Measurements from ENCODE around the gene ZYX.

The ZYX gene

GRCh38 chr7:143362131-143363015 lies 18.8 kb upstream of the ZYX start, which contains the start of gene FAM131B:
FAM131B (minus strand) TSS chr7:143362713; CDS start chr7:143362603, 110 bp downstream.
- no peak for DNase-seq

GRCh38 chr7:143363016-143363937 lies 17.9 kb upstream of the ZYX start:
- DNase-seq, result no peak

GRCh38 chr7:143367972-143368371 lies 13.2 kb upstream of the ZYX start:
- no peak for DNase-seq

GRCh38 chr7:143368387-143368786 lies 12.8 kb upstream of the ZYX start:
- DNase-seq, result no peak

DNA sequence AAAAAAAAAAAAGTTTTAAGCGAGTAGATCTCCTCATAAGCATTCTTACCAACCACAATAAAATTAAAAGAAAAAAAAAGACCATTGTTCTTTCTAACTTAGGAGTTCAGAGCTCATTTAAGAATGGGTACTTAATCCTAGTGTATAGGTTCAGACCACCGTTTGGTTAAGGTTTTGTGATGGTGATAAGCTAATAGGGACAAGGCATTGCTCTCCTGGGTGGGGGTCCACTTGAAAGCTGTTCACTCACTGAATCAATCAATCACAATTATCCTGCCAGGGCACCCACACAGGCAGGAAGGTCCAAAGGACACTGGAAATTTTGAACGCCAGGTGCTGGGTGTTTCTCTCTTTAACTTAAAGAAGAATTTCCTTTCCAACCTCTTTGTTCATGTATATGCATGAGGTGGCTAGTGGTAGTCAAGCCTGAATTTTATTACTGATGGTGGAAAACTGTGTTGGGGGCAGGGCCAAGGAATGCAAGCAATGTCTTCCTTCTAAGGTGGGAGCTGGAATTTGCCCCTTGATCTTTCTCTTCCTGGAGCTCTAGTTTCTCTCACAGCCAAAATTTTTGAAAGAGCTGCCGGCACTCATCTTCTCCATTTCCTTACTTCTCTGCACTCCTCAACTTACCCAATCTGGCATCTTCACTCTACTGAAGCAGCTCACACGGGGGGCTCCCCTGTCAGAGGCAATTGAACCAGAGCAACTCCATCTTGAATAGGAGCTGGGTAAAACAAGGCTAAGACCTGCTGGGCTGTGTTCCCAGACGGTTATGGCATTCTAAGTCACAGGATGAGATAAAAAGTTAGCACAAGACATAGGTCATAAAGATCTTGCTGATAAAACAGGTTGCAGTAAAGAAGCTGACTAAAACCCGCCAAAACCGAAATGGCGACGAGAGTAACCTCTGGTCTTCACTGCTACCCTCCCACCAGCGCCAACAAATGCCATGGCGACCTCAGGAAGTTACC lies 11.2 kb upstream of the ZYX start:
- DNase-seq, result no peak

GRCh38 chr7:143372070-143372469 lies 9.1 kb upstream of the ZYX start:
- DNase-seq, result peak; percentile 90

DNA sequence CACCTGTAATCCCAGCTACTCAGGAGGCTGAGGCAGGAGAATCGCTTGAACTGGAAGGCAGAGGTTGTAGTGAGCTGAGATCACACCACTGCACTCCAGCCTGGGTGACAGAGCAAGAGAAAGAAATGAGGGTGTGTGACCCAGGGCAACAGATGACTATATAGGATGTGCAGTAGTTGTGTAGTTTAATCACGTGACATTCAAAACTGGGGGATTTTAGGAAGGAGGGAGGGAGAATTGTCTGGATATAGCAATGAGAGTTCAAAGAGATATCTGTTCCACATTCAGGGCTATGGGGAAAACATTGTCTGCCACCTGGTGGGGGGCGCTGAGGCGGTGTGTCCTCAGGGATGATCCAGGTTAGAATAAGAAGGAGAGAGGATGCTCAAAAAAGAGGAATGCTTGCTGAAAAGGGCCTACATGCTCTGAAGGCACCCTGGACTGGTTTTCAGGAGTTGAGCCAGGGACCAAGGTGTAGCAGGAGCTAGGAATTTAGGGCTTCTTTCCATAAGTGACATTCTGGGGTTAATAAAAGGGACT lies 7.8 kb upstream of the ZYX start:
- no peak for DNase-seq

DNA sequence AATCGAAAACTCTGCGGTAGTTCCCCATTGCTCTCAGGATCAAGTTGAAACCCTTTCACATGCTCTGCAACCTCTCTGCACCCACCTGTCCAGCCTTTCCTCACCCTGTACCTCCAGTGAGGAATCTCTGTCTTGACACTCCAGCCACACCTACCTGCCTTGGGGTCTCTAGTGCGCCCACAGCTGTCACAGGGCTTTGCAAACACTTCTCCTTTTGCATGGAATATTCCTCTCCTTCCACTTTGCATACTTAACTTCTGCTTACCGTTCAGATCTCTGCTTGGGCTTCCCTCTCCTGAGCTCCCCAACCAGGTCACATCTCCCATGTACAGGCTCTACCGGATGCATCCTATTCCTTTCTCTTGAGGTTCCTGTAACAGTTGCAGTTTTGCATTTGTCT lies 6.6 kb upstream of the ZYX start:
- DNase-seq, result peak; percentile 43

DNA sequence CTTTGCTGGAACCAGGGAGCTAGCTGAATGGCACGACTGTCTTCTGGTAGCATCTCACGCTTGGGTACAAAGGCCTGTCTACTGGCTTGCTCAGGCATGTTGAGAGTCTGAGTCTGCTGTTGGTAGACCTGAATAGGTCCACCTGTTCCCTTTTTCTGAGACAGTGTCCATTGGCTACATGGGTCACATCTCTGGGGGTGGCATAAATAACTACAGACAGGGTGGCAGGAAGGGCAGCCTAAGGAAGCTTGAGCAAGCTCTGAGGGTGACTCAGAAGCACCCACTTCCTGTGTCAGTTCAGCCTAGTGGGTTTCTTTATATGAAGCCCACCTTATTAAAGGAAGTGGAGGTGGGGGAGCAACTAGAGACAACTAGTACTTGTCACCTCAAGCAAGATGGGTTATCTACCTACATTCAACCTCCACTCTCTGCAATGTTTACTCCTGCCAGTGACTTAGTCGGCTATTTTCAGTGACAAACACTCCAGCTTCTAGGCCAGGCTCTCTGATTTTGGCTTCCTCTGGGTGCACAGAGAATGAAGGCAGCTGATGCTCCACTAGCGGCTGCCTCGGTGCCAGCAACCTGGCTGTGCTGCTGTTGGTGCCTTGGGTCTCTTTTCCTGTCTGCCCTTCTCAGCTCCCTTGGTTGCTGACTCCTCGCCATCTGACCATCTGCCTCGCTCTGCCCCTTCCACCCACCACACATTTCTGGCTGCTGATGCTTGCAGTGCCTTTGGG lies 5.7 kb upstream of the ZYX start:
- peak; percentile 79 for DNase-seq

GRCh38 chr7:143376396-143376795 lies 4.7 kb upstream of the ZYX start:
- DNase-seq, result no peak

- DNase-seq, result no peak
Measured at GRCh38 chr7:143379611-143380259, 1.4 kb upstream of the ZYX start.

DNA sequence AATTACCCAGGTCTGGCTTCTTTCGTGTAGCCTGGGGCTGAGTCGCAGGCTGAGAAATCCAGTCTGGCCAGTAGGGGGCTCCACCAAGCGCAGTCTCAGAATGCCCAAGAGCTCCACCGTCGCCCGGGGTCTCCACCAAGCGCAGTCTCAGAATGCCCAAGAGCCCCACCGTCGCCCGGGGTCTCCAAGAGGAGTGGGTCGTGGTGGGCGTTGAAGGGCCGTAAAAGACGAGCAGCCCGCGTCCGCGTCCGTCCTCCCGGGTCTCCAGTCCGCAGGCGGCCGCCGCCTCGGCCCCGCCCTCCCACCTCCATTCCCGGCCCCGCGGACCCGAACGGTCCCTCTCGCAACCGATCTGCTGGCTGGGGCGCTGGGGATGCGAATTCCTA lies 892 bp upstream of the ZYX start:
- peak; percentile 94 for DNase-seq

DNA sequence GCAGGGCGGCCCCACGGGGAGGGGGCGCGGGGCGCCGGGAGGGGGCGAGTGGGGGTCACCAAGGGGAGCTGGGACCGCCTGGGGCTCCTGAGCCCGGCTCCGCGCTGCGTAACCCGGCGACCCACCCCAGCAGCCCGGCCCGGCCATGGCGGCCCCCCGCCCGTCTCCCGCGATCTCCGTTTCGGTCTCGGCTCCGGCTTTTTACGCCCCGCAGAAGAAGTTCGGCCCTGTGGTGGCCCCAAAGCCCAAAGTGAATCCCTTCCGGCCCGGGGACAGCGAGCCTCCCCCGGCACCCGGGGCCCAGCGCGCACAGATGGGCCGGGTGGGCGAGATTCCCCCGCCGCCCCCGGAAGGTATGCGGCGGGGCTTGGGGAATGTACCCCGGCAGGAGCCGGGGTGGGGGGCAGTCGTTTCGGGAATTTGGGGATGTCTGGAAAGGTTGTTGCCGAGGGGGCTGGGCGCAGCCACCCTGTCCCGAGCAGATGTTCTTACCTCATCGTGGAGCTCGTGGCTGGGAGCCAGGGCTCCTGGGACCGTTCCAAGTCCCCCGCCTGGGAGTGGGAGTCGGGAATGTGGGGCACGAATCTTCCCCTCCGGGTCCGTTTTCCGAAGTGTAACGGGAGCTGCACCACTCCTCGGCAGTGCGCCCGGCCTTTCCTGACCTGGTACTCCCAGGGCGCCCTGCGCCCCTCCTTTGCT lies 431 bp downstream of the ZYX start:
- peak; percentile 39 for DNase-seq

- no peak for DNase-seq
Measured at GRCh38 chr7:143382126-143382790, 1.1 kb downstream of the ZYX start.

- DNase-seq, result no peak
Measured at GRCh38 chr7:143382791-143383641, 1.9 kb downstream of the ZYX start.

- no peak for DNase-seq
Measured at GRCh38 chr7:143383642-143383957, 2.5 kb downstream of the ZYX start.

DNA sequence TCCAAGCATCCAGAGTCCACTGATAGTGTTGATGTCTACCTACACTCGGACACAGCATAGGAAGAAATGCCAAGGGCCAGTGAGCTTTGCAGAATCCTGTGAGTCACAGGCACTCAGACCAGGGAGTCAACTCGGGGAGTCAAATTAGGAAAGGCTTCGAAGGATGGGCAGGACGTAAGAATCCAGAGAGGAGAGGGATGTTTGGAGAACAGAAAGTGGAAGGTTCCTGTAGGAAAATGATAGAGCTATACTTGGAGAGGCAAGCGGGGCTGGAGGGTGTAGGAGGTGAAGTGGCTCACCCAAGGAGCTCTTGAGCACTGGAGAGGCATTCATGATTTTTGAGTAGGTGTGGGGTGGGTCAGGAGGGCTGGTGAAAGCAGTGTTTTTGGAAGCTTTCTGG lies 3.0 kb downstream of the ZYX start:
- DNase-seq, result no peak

GRCh38 chr7:143384661-143385631 lies 3.8 kb downstream of the ZYX start:
- DNase-seq, result peak; percentile 60

Data from hematopoietic multipotent progenitor cell treated with erythropoietin and hydrocortisone succinate and interleukin-3 and kit ligand, for 4 days (in vitro differentiated cells).